ENCODE results near the gene SULF2.

SULF2 gene

GRCh38 chr20:47642118-47642517 lies 143.2 kb downstream of the SULF2 start:
- no peak for DNase-seq

GRCh38 chr20:47638851-47639250 lies 146.4 kb downstream of the SULF2 start:
- no peak for DNase-seq

GRCh38 chr20:47635256-47635655 lies 150.0 kb downstream of the SULF2 start:
- DNase-seq, result no peak

- DNase-seq, result no peak
These were observed 154.2 kb downstream of the SULF2 start for GRCh38 chr20:47631078-47631477.

DNA sequence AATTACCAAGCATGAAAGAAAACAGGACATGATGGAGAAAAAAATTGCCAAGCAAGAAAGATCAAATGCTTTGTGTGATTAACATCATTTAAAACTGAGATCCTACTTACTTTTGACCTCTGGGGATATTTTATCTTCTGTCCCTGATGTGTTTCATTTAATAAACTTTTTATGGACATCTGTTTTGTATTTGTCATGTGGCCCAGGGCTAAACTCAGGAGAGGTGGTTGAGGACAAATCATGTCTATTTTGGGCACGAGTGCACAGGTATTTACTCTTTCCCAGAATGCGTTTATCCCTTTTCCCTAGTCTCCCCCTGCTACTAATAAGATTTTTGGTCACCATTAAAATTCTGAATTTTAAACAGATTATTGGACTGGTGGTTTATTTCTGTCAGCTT lies 155.4 kb downstream of the SULF2 start:
- no peak for DNase-seq

DNA sequence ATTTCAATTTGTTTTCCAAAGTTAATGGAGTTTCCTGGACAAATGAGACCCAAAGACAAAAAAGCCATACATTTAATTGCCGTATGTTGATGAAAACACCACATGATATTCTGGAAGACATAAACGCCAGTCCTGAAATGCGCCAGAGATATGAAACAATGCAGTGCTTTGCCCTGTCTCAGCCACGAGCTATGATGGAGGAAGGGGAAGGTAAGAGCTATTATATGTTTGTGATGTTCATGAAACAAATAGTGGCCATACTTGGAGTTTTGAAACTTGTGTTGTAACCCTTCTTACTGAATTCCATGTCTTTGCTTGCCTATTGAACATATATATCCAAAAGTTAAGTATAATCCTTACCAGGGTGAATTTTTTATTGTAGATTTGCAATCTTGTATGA lies 157.7 kb downstream of the SULF2 start:
- no peak for DNase-seq

GRCh38 chr20:47623206-47623605 lies 162.1 kb downstream of the SULF2 start:
- no peak for DNase-seq

GRCh38 chr20:47622118-47622665 lies 163.1 kb downstream of the SULF2 start:
- DNase-seq, result no peak

DNA sequence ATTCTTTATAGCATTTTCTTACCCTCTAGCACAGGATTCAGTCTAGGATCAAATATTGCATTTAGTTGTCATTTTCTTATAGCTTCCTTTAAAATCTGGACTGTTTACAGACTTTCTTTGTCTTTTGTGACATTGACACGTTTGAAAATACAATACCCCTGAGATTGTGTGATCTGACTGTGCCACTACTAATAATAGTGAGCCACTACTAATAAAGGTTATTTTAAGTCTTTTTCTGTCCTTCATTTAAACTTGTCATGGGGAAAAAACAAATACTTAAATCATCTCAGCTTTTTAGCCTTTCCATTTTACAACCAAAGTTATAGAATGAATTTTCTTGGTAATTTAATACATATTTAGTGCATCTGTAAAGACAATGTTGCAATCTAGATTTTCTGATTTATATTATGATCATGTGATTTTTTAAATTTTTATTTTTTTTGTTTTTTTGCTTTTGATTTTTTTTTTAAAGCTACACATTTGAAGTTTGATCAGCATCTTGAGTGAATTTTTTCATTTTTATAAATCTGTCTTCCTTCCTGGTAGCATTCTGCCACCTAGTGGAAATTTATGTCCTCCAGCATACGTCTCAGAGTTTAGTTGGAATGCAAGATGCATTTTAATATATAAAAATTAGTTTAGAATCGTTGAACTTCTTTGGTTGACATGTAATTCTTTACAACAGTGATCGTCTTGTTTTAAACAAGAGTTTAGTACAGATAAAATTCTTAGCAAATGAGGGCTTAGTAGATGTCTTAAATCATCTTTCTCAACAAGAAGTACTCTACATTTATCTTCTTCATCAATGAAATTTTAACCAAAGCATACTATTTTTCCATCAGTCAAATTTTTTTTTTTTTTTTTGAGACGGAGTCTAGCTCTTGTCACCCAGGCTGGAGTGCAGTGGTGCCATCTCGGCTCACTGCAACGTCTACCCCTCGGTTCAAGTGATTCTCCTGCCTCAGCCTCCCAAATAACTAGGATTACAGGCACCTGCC lies 164.2 kb downstream of the SULF2 start:
- no peak for DNase-seq

GRCh38 chr20:47618479-47618878 lies 166.8 kb downstream of the SULF2 start:
- no peak for DNase-seq

- DNase-seq, result no peak
These were observed 170.5 kb downstream of the SULF2 start for GRCh38 chr20:47614703-47615309.

- no peak for DNase-seq
These were observed 172.6 kb downstream of the SULF2 start for GRCh38 chr20:47612670-47613069.

- no peak for DNase-seq
These were observed 173.5 kb downstream of the SULF2 start for GRCh38 chr20:47611785-47612184.

DNA sequence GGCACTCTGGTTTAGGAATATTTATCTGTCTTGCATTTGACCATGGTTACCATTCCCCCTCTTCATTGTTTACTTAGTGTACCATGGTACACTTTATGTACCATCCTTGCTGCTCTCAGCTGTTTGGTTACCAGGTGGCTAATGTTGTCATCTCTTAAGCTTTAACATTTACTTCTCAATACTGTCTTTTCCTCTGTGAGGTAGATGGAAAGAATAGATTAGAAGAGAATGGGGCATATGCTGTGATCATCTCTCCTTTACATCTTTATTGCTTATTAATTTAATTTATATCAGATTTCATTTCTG lies 174.4 kb downstream of the SULF2 start:
- no peak for DNase-seq

DNA sequence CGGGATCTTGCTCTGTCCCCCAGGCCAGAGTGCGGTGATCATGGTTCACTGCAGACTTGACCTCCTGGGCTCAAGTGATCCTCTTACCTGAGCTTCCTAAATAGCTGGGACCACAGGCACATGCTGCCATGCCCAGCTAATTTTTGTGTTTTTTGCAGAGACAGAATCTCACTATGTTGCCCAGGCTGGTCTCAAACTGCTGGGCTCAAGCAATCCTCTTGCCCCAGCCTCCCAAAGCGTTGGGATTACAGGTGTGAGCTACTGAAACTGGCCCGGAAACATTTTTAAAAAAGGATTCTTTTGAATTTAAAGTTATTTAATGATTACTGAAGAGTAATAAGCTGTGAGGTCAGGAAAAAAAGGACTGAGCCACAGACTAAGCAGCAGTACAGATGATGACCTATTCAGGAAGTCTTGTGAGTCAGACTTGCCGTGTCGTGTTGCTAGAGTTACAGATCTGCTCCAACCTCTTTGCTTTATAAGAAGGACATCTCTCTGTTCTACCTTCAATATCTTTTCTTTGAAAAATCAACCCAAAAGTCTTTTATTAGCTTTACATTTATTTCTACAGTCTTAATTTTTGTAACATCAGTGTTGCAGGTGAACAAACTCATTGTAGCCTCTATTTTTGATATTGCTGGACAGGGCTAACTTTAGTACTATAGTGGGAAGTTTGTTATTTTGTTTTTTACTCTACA lies 174.9 kb downstream of the SULF2 start:
- peak; percentile 20 for DNase-seq

DNA sequence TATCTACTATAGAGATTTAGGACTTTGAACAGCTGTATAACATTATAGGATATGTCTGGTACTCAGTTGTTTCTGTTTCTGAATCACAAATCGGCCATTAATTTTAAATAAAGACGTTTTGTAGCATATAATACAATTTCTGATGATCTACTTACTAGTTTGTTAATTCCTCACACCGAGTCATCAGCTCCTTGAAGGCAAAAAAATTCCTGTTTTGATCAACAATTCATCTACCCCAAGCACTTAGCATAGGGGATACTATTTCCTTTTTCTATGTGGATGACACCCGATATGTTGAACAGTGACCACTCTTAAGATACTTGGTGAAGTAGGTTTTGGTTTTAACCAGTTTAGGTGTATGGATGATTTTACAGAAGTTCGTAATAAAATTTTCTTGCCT lies 176.3 kb downstream of the SULF2 start:
- DNase-seq, result no peak

All from CD4-positive, alpha-beta T cell treated with Interferon gamma for 1 hour (primary cell).